Measurements from ENCODE around the gene ARFGAP3. TPM values are rescaled to one million over a fixed set of nuclear protein-coding genes. Genes with fewer than 3 reads are reported as not detected.

Gene ARFGAP3
- total RNA-seq, 4 donors from 2014 or later, result 28.2 to 43.8 (median 36.0) TPM

DNA sequence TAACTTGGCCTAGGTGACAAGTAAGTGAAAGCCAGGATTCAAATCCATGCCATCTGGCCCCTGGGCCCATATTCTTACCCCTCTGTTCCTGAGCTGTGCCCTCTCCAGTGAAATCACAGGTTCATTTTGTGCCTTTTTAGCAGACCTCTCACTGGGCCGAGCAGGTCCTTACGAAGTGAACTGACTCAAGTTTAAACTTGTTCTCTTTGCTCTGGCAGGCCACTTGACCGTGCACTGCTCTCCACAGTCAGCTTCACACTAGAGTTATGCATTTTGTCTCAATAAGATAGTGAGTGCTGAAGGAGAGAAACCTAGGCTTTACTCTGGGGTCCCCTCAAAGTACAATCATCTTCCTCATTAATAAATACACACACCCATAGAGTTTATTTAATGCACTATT lies 40.7 kb downstream of the ARFGAP3 start:
- Histone ChIP-seq H3K27me3 (no peaks in the 10 kb centered on the region), H3K27ac (no peak overlapping the region), H3K9me3 (no peaks in the 10 kb centered on the region), H3K4me3 (no peak overlapping the region), H3K4me1 (no peaks in the 10 kb centered on the region), H3K36me3 (peaks cover 0 to 20% of the 10 kb centered on the region in 2 donors)
- intact Hi-C loops (cut with DNase I; ENCODE audit: low total_unique reads) (no loop called here), in situ Hi-C loops (cut with MboI; ENCODE audit: low sequenced_read_pairs in 4 of 4) (loop anchor here in 2 of 4 donors (5.0 to 25.0 kb wide), 2 partner anchors 34 to 154 kb away; no protein-coding TSS in a partner anchor)
- DNase-seq (no peak), ATAC-seq (no peak)
- TF ChIP-seq, protein P1, sequence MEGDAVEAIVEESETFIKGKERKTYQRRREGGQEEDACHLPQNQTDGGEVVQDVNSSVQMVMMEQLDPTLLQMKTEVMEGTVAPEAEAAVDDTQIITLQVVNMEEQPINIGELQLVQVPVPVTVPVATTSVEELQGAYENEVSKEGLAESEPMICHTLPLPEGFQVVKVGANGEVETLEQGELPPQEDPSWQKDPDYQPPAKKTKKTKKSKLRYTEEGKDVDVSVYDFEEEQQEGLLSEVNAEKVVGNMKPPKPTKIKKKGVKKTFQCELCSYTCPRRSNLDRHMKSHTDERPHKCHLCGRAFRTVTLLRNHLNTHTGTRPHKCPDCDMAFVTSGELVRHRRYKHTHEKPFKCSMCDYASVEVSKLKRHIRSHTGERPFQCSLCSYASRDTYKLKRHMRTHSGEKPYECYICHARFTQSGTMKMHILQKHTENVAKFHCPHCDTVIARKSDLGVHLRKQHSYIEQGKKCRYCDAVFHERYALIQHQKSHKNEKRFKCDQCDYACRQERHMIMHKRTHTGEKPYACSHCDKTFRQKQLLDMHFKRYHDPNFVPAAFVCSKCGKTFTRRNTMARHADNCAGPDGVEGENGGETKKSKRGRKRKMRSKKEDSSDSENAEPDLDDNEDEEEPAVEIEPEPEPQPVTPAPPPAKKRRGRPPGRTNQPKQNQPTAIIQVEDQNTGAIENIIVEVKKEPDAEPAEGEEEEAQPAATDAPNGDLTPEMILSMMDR (IDR thresholded peaks at IDR 0.05 in 4 of 5, conservative IDR thresholded peaks at IDR 0.05 in 1 of 5), result no peak
- TF ChIP-seq POLR2A (IDR thresholded peaks at IDR 0.05), result no peak

DNA sequence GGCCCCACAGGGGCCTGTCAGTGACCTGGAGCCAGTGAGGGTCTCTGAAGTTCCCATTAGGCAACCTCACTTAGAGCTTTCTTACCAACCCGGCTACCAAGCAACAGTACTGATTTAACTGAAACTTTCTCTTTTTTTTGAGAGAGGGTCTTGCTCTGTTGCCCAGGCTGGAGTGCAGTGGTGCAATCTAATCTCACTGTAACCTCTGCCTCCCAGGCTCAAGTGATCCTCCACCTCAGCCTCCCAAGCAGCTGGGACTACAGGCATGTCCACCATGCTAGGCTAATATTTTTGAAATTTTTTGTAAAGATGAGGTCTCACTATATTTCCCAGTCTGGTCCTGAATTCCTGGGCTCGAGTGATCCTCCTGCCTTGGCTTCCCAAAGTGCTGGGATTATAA lies 42.5 kb downstream of the ARFGAP3 start:
- in situ Hi-C loops (cut with MboI; ENCODE audit: low sequenced_read_pairs in 4 of 4) (loop anchor here in 2 of 4 donors (5.0 to 25.0 kb wide), 2 partner anchors 32 to 152 kb away; no protein-coding TSS in a partner anchor), intact Hi-C loops (cut with DNase I; ENCODE audit: low total_unique reads) (no loop called here)
- DNase-seq (no peak), ATAC-seq (no peak)
- no peaks in the 10 kb centered on the region for H3K27me3 ChIP-seq
- no peak overlapping the region for H3K27ac ChIP-seq
- H3K4me3 ChIP-seq, result no peak overlapping the region
- no peaks in the 10 kb centered on the region for H3K9me3 ChIP-seq
- TF ChIP-seq POLR2A (IDR thresholded peaks at IDR 0.05), result no peak
- TF ChIP-seq, protein P1 (IDR thresholded peaks at IDR 0.05 in 4 of 5, conservative IDR thresholded peaks at IDR 0.05 in 1 of 5), result no peak
- peaks cover 0 to 32% of the 10 kb centered on the region in 2 donors for H3K36me3 ChIP-seq
- no peaks in the 10 kb centered on the region for H3K4me1 ChIP-seq

DNA sequence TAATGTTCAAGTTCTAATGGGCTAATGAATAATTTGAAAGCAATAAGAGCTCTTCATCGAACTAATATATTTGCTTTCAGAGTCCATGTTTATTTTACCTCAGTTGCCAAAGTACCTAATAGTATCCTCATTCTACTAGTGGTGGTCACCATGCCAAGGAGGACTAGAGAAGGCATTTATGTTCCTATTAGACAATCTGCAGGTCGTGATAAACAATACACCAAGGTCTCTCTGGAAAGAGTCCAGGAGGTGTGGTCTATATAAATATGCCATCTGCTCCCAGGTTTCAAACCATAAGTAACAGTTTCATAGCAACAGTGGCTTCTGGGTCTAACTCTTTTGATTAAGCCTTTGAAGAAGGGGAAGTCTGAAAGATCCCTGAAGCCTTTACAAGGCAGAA lies 42.9 kb downstream of the ARFGAP3 start:
- in situ Hi-C loops (cut with MboI; ENCODE audit: low sequenced_read_pairs in 4 of 4), result loop anchor here in 2 of 4 donors (25.0 kb wide), 1 partner anchor 152 kb away; no protein-coding TSS in a partner anchor
- TF ChIP-seq POLR2A (IDR thresholded peaks at IDR 0.05), result no peak
- TF ChIP-seq, protein P1 (IDR thresholded peaks at IDR 0.05 in 4 of 5, conservative IDR thresholded peaks at IDR 0.05 in 1 of 5), result no peak
- Histone ChIP-seq H3K4me1 (no peaks in the 10 kb centered on the region), H3K9me3 (no peaks in the 10 kb centered on the region), H3K27me3 (no peaks in the 10 kb centered on the region), H3K36me3 (peaks cover 0 to 36% of the 10 kb centered on the region in 2 donors), H3K4me3 (no peak overlapping the region), H3K27ac (no peak overlapping the region)
- ATAC-seq (no peak), DNase-seq (no peak)
- intact Hi-C loops (cut with DNase I; ENCODE audit: low total_unique reads), result no loop called here

DNA sequence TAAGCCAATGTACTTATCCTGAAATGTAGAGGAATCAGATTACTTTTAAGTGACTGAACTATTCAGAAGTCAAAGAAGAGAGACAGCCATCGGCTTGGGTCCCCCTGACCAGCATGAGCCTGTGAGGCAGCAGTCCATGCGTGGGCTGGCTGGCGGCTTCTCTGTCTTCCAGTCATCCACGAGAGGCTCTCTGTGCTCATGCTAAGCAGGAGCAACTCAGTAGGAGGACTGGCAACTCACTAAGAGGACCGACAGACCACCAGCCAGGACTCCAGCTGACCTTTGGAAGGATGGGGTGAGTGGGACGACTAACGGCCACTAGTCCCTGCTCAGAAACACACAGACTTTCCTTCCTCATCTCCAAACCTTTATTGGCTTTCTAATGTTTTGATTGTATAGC lies 43.6 kb downstream of the ARFGAP3 start:
- TF ChIP-seq POLR2A (IDR thresholded peaks at IDR 0.05), result no peak
- TF ChIP-seq, protein P1 (IDR thresholded peaks at IDR 0.05 in 4 of 5, conservative IDR thresholded peaks at IDR 0.05 in 1 of 5), result no peak
- no peak for ATAC-seq
- intact Hi-C loops (cut with DNase I; ENCODE audit: low total_unique reads), result no loop called here
- Histone ChIP-seq H3K27me3 (no peaks in the 10 kb centered on the region), H3K36me3 (peaks cover 3 to 42% of the 10 kb centered on the region in 2 donors), H3K4me3 (no peak overlapping the region), H3K9me3 (no peaks in the 10 kb centered on the region), H3K4me1 (no peaks in the 10 kb centered on the region), H3K27ac (no peak overlapping the region)
- in situ Hi-C loops (cut with MboI; ENCODE audit: low sequenced_read_pairs in 4 of 4), result loop anchor here in 2 of 4 donors (25.0 kb wide), 1 partner anchor 151 kb away; no protein-coding TSS in a partner anchor
- no peak for DNase-seq

DNA sequence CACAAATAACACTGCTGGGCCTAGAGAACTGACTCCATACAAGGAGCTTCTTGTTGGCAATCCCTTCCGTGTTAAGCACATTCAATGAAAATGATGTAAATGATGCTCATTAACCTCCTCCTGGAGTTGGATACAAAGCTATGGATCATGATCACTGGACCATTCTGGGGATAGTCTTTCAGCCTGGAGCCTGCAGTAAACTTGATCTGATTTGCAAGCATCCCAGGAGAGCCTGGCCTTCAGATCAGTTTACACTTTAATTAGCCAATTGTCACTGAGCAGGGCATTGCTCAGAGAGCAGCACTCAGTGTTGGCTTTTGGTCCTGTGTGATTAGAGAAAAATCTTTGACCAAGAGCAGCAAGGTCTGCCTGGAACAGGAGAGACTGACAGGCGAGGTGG lies 45.6 kb downstream of the ARFGAP3 start:
- DNase-seq, result no peak
- Histone ChIP-seq H3K4me3 (no peak overlapping the region), H3K36me3 (peaks cover 3 to 56% of the 10 kb centered on the region in 2 donors), H3K27me3 (no peaks in the 10 kb centered on the region), H3K4me1 (peaks cover 0 to 2% of the 10 kb centered on the region in 2 donors), H3K27ac (no peak overlapping the region), H3K9me3 (no peaks in the 10 kb centered on the region)
- in situ Hi-C loops (cut with MboI; ENCODE audit: low sequenced_read_pairs in 4 of 4) (loop anchor here in 2 of 4 donors (25.0 kb wide), 1 partner anchor 149 kb away; no protein-coding TSS in a partner anchor), intact Hi-C loops (cut with DNase I; ENCODE audit: low total_unique reads) (no loop called here)
- no peak for TF ChIP-seq POLR2A (IDR thresholded peaks at IDR 0.05)
- TF ChIP-seq, protein P1 (IDR thresholded peaks at IDR 0.05 in 4 of 5, conservative IDR thresholded peaks at IDR 0.05 in 1 of 5), result no peak
- ATAC-seq, result no peak
